Testis (tissue), 3 donors: Measurements from ENCODE around the gene TTLL11. TPM values are rescaled to one million over a fixed set of nuclear protein-coding genes. Genes with fewer than 3 reads are reported as not detected.

ENCODE experiments used
- DNase-seq: peaks from one replicate; pipeline ENCODE4 v3.0.0-alpha.2; 2019
- H3K27ac ChIP-seq, 2 donors: fragments of 200-600 bp; sonication (generic); one replicate each; pipeline ENCODE4 v1.5.1; 2019
- H3K27me3 ChIP-seq: fragments of 200-600 bp; sonication (generic); one replicate; pipeline ENCODE4 v1.5.1; 2019
- H3K36me3 ChIP-seq: fragments of 200-600 bp; sonication (generic); one replicate; pipeline ENCODE4 v1.5.1; 2017; ENCODE audit warnings: low read depth; ENCODE audit errors: missing control alignments
- H3K4me1 ChIP-seq: fragments of 200-600 bp; sonication (generic); one replicate; pipeline ENCODE4 v1.5.1; 2019
- H3K4me3 ChIP-seq, 2 donors: fragments of 200-600 bp; sonication (generic); one replicate each; pipeline ENCODE4 v1.5.1; 2017 to 2019
- H3K9me3 ChIP-seq: fragments of 200-600 bp; sonication (generic); one replicate; pipeline ENCODE4 v1.5.1; 2017
- POLR2A ChIP-seq: fragments of 450-650 bp; IDR thresholded peaks from one replicate; pipeline ENCODE4 v1.6.1; 2017; ENCODE audit warnings: antibody characterized with exemption, mild to moderate bottlenecking, moderate library complexity
- WGBS, 2 donors: methylation state at CpG; one replicate each; pipeline ENCODE4 v1.1.5; 2018; 5-methylcytosine and 5-hydroxymethylcytosine counted together
- intact Hi-C: fragments of 100-400 bp; cut with DNase I; formaldehyde crosslinking; loops from one replicate; pipeline ENCODE4 v1.15.1; 2023; ENCODE audit warnings: low total_unique reads
- polyA plus RNA-seq: library from polyadenylated mRNA; stranded (reverse); fragments of 350-450 nt; fragmentation: Illumina TruSeq; extraction: RNeasy Lipid Tissue Mini Kit (QIAGEN cat#74804); gene quantifications from one replicate; pipeline ENCODE4 v1.2.3, GENCODE V29; 2014; ENCODE audit warnings: low read depth, low replicate concordance; ENCODE audit not compliant: insufficient read depth
- total RNA-seq, 2 donors: library from RNA; depleted of rRNA; stranded (reverse); fragments of >200 nt; gene quantifications; one replicate each; pipeline ENCODE4 v1.2.3, GENCODE V29; 2016
- TF ChIP-seq, protein P1 (sequence below), 3 experiments: fragments of 450-650 bp in 2 of 3; fragments of 200-600 bp in 1 of 3; sonication (generic) in 1 of 3; IDR thresholded peaks; one replicate each; pipeline ENCODE4 v1.5.1; 2016 to 2019; ENCODE audit warnings: antibody characterized with exemption in 3 of 3, mild to moderate bottlenecking in 2 of 3, moderate library complexity in 1 of 3

TTLL11 gene
- total and polyA plus RNA-seq, 3 donors from 2014 or later = 17.8 to 36.5 (median 19.8) TPM

- TF ChIP-seq, protein P1, sequence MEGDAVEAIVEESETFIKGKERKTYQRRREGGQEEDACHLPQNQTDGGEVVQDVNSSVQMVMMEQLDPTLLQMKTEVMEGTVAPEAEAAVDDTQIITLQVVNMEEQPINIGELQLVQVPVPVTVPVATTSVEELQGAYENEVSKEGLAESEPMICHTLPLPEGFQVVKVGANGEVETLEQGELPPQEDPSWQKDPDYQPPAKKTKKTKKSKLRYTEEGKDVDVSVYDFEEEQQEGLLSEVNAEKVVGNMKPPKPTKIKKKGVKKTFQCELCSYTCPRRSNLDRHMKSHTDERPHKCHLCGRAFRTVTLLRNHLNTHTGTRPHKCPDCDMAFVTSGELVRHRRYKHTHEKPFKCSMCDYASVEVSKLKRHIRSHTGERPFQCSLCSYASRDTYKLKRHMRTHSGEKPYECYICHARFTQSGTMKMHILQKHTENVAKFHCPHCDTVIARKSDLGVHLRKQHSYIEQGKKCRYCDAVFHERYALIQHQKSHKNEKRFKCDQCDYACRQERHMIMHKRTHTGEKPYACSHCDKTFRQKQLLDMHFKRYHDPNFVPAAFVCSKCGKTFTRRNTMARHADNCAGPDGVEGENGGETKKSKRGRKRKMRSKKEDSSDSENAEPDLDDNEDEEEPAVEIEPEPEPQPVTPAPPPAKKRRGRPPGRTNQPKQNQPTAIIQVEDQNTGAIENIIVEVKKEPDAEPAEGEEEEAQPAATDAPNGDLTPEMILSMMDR (IDR thresholded peaks at IDR 0.05) = no peak
- TF ChIP-seq POLR2A = no peak
- H3K4me3 ChIP-seq = no peak overlapping the region
- WGBS, 2 donors = 64 to 86% methylated on average over 13 to 24 of the region's 24 CpGs
- no peaks in the 10 kb centered on the region for H3K9me3 ChIP-seq
- H3K27me3 ChIP-seq = no peaks in the 10 kb centered on the region
- peaks cover 7% of the 10 kb centered on the region for H3K4me1 ChIP-seq
- no peaks in the 10 kb centered on the region for H3K36me3 ChIP-seq
- H3K27ac ChIP-seq = no peak overlapping the region
- DNase-seq = no peak
- intact Hi-C loops = loop anchor here (5.0 kb wide), 1 partner anchor 224 kb away; no protein-coding TSS in a partner anchor
These were observed 35.2 kb upstream of the TTLL11 start for GRCh38 chr9:122128007-122128968.

DNA sequence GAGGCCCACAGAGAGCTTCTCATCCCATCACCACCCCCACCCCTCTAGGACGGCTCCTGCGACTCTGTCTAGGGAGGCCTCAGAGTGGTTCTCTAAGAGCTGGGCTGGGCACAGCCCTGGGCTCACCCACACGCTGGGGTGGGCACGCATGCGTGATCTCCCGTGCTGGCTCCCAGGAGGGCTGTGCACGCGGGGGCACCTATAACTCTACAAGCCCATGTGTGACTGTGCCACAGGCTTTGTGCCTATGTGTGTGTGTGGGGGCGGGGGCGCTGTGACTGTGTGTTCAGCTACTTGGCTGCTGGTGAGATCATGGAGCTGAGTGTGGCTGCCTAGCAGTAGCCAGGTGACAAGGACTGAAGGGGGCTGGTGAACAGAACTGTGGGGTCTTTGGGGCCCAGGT lies 34.3 kb upstream of the TTLL11 start:
- Histone ChIP-seq H3K36me3 (no peaks in the 10 kb centered on the region), H3K27me3 (no peaks in the 10 kb centered on the region), H3K27ac (no peak overlapping the region), H3K9me3 (no peaks in the 10 kb centered on the region), H3K4me1 (peaks cover 7% of the 10 kb centered on the region), H3K4me3 (no peak overlapping the region)
- intact Hi-C loops = loop anchor here (5.0 kb wide), 1 partner anchor 225 kb away; no protein-coding TSS in a partner anchor
- DNase-seq = no peak
- 70% methylated on average over 10 of the region's 10 CpGs; no CpG with 5 or more reads in 1 of the 2 donors for WGBS, 2 donors
- TF ChIP-seq, protein P1 (IDR thresholded peaks at IDR 0.05) = no peak
- TF ChIP-seq POLR2A = no peak

GRCh38 chr9:122126331-122127261 lies 33.5 kb upstream of the TTLL11 start:
- Histone ChIP-seq H3K36me3 (no peaks in the 10 kb centered on the region), H3K27me3 (no peaks in the 10 kb centered on the region), H3K4me3 (peak overlapping the region; percentile 26 to 39), H3K9me3 (no peaks in the 10 kb centered on the region), H3K27ac (no peak overlapping the region), H3K4me1 (peaks cover 7% of the 10 kb centered on the region)
- no peak for DNase-seq
- whole genome bisulfite sequencing, 2 donors = 3 to 15% methylated on average over 26 to 64 of the region's 64 CpGs
- TF ChIP-seq POLR2A = no peak
- intact Hi-C loops = loop anchor here (5.0 kb wide), 1 partner anchor 226 kb away; no protein-coding TSS in a partner anchor

DNA sequence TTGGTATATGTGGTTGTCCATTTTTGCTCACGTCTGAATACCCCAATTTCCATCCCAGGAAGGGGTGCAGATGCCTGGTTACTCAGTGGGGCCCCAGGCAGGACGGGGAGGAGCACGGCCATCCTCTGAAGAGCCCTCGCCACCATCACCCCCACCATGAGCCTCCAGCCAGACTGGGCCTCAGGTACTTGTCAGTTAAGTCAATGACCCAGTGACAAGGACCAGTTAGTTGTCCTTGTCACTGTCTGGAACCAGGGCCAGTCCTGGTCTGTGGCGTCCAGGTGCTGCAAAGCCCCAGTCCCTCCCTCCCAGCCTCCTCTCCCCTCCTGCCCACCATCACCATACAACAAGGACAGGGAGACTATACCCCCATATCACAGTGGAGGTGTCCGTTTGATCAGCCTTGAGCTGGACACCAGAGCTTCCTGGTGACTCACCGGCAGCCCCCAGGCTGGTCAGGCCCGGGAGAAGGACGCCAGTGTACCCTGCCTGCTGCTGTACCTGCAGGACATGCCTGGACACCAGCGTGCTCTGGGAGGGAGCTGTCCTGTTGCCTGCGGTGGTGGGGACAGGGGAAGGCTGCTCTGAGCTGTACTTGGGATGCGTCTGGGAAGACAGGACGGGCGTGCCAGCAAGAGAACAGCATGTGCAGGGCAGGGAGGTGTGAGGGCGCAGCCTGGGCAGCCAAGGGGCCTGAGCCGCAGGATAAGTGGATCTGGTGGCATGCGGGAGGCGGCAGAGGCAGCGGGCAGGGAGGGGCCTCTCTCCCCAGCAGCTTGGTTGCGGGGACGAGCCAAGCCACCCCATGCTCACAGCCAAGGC lies 32.6 kb upstream of the TTLL11 start:
- H3K9me3 ChIP-seq = no peaks in the 10 kb centered on the region
- no peaks in the 10 kb centered on the region for H3K36me3 ChIP-seq
- peaks cover 7% of the 10 kb centered on the region for H3K4me1 ChIP-seq
- no peak for DNase-seq
- intact Hi-C loops = loop anchor here (5.0 kb wide), 1 partner anchor 227 kb away; no protein-coding TSS in a partner anchor
- WGBS, 2 donors = 23 to 34% methylated on average over 14 to 21 of the region's 21 CpGs
- no peak for TF ChIP-seq POLR2A
- TF ChIP-seq, protein P1 (IDR thresholded peaks at IDR 0.05) = no peak
- peak overlapping the region; percentile 26 to 39 for H3K4me3 ChIP-seq
- H3K27me3 ChIP-seq = no peaks in the 10 kb centered on the region
- H3K27ac ChIP-seq = no peak overlapping the region
